GM19023 (cell line): ENCODE measurements around the gene LEPR.
"Not testable (repeated sequence)": the region's sequence is repeated elsewhere in the genome, so short reads cannot be mapped to it uniquely, and the experiment has no call there.

ENCODE experiments used
- ATAC-seq: cut with Tn5 transposase; IDR thresholded peaks from one replicate; pipeline ENCODE4 v1.9.1; 2021; ENCODE audit warnings: mild to moderate bottlenecking, moderate library complexity; ENCODE audit not compliant: unreplicated experiment

LEPR gene, protein sequence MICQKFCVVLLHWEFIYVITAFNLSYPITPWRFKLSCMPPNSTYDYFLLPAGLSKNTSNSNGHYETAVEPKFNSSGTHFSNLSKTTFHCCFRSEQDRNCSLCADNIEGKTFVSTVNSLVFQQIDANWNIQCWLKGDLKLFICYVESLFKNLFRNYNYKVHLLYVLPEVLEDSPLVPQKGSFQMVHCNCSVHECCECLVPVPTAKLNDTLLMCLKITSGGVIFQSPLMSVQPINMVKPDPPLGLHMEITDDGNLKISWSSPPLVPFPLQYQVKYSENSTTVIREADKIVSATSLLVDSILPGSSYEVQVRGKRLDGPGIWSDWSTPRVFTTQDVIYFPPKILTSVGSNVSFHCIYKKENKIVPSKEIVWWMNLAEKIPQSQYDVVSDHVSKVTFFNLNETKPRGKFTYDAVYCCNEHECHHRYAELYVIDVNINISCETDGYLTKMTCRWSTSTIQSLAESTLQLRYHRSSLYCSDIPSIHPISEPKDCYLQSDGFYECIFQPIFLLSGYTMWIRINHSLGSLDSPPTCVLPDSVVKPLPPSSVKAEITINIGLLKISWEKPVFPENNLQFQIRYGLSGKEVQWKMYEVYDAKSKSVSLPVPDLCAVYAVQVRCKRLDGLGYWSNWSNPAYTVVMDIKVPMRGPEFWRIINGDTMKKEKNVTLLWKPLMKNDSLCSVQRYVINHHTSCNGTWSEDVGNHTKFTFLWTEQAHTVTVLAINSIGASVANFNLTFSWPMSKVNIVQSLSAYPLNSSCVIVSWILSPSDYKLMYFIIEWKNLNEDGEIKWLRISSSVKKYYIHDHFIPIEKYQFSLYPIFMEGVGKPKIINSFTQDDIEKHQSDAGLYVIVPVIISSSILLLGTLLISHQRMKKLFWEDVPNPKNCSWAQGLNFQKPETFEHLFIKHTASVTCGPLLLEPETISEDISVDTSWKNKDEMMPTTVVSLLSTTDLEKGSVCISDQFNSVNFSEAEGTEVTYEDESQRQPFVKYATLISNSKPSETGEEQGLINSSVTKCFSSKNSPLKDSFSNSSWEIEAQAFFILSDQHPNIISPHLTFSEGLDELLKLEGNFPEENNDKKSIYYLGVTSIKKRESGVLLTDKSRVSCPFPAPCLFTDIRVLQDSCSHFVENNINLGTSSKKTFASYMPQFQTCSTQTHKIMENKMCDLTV

DNA sequence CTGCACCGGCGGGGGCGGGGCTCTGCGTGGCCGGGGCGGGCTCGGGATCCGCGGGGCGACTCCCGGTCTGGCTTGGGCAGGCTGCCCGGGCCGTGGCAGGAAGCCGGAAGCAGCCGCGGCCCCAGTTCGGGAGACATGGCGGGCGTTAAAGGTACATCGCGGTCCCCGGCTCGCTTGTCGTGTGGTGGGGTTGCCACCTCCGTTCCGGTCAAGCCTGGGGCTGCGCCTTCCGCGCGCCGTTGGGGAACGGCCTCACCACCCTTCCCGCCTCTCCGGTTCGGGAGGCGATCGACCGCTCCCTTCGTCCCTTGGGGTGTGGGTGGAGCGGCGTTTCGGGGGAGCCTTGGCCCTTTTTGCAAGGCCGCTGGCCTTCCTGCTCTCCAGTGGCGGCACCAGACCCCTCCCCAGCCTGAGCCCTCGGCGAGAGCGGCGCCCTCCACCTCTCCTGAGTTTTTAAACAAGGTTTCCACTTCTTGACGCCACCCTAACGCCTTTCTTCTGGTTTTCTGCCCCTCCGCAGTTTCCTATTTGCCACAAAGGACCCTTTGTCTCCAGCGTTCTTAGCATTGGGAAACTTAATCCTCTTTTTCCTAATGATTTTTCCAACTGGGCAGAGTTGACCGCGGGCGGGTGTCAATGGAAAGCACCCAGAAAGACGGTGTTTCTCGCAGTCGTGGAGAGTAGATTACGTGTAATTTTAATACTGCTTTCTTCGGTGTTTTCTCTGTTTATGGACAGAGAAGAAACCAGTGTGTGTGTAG is at the start of gene LEPR, which contains the start of gene LEPROT:
Gene LEPR (plus strand): TSS at position 79 of the 761 bp plus-strand sequence. CDS start 144,898 bp downstream, outside the sequence.
Gene LEPROT (plus strand): TSS at position 79 of the 761 bp plus-strand sequence. CDS start 57 bp downstream, at position 136.
- ATAC-seq = peak; percentile 59

DNA sequence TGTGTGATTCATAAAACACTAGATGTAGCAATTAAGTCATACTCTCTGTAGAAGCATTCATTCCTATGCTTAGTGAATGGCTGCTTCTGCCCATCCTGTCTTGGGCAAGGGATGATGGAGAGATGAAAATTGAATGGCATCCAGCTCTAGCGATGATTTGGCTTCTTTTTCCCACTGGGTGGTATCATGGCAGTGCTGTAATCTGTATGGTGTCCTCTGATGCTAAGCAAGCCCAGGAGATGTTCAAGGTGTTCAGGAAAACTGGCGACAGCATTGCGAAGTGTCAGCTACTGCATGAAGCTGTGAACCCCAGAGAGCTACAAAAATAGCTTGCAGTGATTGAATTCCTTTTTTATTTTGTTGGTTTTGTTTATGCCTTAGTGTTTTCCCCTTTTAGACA is 48.9 kb upstream of the LEPR start:
- no peak for ATAC-seq

DNA sequence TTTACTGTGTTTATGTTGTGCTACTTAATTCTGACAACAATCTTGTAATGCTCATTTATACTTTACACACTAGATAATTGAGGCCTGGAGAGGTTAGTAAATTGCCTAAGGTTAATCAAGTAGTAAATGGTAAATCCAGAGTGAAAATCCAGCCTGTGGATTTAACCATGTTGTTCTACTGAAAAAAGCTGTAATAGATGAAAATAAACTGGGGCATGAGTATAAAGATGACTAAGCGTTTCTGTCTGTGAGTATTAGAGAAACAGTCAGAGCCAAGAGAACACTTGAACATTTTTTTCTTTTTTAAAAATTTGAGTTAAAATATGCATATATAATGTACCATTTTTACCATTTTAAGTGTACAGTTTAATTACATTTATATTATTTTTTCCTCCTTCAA is 47.9 kb upstream of the LEPR start:
- ATAC-seq = no peak

DNA sequence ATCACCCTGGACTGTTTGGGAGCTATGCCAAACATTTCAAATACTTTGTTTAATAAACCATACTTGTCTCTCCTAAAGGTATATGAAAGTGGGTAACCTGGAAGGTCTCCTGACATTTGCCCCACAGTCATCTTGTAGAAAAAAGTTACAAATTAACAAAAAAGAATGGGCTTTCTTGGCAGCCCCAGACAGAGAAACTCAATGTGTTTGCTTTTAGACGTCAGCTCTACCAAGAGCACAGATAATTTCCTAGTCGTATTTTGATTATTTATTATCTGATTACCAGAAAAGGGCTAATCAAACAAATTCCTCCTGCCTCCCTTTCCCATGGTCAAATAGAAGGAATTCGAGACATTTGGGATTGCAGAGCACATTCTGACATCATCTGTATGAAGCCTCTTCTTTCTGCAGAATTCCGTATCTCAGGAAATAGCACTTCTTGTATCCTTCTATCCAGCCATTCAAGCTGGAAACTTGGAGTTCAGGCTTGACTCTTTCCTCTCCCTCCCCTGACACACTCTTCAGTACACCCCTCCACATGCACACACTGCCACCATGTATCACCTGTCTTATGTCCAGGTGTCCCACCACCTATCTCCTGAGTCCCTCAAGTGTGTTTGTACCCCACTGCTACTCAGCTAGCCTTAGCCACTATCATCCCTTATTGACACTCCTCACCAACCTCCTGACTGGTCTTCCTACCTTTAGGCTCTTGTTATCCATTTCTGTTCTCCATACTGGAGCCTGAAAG is 42.8 kb upstream of the LEPR start:
- ATAC-seq = no peak

DNA sequence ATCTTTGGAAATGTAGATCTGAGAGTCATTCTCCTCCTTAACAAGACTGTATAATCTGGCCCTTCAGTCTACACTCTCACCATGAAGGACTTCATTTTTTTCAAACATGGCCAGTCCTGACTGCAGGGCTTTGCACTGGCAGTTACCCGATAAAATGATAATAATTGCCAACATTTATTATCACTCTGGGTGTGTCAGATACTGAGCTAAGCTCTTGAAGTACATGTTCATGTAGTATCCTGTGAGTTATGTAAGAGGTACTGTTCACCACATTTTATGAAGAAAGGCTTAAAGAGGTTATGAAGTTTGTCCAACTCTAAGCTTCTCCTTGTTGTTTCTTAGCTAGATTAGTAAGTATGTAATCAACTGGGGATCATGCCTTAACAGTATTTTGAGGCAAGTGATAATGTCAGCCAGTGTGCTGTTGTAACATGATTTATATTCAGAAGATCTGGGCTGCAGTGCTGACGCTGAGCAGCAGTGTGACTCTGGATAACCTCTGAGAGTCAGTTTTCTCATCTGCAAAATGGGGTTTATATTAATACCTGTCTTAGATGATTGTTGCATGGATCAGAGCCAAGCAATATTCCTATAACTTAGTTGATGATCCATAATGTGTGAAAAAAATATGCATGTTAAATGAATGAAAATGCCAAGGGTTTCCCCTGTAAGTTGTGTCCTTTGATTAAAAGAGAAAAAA is 42.1 kb upstream of the LEPR start:
- ATAC-seq = no peak

DNA sequence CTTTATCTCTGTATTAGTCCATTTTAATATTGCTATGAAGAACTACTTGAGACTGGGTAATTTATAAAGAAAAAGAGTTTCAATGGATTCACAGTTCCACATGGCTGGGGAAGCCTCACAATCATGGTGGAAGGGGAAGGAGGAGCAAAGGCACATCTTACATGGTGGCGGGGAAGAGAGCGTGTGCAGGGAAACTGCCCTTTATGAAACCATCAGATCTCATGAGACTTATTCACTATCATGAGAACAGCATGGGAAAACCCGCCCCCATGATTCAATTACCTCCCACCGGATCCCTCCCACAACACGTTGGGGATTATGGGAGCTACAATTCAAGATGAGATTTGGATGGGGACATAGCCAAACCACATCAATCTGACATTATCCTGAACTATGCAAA is 36.0 kb upstream of the LEPR start:
- not testable (repeated sequence) for ATAC-seq

DNA sequence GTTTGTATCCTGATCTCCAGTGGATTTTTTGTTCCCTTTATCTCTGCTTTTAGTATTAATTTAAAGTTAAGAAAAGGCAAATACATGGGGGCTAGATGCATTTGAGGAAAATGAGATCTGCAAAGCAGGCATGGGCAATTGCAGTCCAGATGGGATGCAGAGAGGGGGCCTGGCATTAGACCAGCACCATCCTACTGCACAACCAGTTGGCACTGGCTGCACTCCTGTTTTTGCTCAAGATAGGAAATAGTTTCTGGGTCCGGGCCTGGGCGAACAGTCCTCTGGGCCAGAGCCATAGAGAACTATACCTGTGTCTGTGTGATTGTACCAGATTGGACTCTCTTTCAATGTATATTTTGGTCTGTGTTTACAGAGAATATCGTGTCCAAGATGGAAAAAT is 34.0 kb upstream of the LEPR start:
- ATAC-seq = no peak

DNA sequence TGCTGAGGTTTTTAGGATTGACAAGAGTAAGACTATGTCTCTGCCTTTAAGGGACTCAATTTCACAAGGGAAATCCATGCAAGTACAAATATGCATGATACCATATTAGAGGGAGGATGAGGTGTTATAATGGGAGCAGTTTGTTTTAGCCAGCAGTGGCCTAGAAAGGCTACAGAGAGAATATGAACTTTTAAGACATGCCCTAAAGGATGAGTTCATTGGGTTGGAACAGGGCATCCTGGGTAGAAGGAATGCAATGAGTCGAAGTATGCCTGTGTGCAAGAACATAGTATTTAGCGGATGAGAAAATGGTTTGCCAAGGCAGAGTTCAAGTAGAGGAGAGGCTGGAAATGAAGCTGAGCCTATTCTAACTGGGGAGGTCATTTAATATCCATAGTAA is 32.6 kb upstream of the LEPR start:
- ATAC-seq = no peak

DNA sequence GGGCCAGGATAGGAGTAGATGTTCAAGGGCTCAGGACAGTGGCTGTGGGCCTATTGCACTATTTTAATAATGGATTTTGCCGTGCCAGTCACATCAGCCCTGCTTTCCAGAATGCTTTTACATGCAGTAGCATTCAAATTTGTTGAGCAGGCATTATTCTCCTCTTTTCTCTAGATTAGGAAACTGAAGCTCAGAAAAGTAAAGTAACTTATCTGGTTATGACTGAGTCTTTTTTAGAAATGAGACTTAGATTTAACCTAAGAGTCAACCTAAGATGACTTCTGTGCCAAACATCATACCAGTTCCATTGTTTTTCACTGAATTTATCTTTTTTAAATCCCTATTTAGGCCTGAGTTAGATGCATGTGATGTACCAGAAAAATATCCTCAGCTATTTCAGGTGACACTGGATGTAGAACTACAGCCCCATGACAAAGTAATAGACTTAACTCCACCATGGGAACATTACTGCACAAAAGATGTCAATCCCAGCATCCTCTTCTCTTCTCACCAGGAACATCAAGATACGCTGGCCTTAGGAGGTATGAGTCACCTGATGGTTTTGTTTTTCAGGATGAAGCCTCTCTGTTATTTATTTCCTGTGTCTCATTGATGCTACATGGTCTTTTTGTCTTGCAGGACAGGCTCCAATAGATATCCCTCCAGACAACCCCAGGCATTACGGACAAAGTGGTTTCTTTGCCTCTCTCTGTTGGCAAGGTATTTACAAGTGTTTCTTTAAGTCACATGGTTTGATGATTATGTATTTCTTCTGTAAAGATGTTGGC is 31.4 kb upstream of the LEPR start:
- ATAC-seq = no peak

DNA sequence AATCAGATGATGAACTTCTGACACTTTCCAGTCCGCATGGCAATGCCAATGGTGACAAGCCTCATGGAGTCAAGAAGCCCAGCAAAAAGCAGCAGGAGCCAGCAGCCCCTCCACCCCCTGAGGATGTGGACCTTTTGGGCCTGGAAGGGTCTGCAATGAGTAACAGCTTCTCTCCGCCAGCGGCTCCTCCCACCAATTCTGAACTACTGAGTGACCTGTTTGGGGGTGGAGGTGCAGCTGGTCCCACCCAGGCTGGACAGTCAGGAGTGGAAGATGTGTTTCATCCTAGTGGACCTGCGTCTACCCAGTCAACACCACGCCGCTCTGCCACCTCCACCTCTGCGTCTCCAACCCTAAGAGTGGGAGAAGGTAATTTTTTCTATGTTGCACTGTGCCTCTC is 28.0 kb upstream of the LEPR start:
- no peak for ATAC-seq

DNA sequence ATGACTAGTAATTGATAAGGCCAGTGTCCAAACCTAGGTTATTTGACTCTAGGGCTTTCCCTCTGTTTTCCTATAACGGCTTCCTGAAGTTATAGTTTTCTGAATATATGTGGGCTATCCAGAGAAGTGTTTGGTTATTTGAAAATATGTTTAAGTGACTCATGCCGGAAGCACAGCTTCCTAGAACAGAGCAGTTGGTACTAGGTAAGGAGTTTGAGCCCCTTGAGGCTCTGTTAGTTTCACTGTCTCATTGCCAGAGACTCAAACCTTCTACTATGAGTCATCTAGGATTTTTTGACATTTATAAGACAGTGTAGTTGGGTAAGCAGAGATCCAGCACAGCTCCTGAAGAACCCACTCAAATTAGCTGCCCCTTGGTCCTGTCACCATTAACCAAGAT is 27.1 kb upstream of the LEPR start:
- peak; percentile 91 for ATAC-seq

DNA sequence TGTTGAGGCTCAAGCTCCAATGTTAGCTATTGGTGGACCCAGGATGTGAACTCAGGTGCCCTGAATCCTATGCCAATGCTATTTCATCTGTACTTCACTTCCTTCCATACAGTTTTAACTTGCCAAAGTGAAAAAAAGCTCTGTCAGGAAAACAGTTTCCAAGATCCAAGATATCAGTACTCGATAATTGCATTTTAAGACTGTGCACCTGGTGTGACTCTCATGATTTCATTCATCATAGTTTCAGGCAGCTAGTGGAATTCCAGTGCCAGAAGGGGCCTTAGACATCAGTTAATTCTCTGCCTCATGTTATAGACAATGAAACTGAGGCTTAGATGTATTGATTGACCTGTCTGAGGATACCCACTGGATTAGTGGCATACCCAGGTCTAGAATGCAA is 26.5 kb upstream of the LEPR start:
- no peak for ATAC-seq

DNA sequence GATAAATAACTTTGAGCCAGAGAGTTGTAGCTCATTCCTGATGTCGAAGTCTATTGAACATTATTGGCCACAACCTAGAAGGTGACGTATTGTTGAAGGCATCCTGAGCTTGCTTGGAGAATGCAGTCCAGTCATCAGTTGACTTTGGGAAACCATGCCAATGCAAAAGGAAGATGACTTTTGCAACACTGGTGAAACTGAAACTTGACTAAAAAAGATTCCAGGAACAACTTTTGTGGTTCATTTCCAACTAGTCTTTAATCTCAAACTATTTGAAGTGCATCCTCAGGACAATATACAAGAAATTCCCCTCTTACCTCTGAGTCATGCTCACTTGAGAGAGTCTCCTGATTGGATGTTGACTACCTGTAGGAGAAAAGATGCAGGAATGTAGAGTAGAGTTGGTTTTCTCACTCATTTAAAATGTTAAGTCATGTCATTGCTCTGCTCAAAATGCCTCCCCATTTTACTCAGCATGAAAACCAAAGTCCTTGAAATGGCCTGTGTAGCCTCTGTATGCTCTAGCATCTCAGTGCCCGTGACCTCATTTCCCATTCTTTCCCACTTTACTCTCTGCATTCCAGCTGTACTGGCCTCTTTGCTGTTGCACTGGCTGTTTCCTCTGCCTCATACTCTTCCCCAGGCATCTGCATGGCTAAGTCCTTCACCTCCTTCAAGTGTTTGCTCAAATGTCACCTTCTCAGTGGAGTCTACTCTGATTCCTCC is 24.4 kb upstream of the LEPR start:
- no peak for ATAC-seq

DNA sequence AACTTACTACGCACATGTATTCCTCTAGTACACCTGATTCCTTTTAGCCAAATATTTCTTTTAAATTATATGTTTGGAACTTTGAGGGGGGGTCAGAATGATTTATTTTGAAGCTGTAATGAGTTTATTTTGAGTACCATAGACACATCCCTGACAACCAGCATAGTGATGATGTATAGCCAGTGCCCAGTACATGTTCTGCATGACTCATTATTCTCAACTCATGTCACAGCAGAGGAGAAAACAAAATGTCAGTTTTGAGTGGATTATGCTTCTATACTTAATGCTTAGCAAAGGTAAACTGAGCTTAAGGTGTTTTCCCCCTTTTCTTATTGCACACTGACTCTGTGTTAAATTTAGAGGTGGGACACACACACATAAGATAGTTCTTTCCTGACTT is 22.4 kb upstream of the LEPR start:
- ATAC-seq = no peak

DNA sequence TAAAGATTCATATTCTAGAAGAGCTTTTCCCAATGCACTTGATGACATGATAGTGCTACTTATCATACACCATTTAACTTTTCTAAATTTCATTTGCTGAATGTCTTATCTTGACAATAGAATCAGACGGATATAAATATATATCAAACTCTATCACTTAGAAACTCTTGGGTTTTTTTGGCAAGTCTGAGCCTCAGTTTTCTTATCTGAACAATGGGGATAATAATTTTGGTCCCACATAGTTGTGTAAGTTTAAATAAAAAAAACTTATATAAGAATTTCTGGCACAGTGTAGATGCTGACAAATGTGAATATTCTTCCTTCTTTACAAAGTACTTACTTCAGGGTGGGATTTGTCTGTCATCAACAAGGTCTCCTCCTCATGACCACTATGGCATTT is 21.5 kb upstream of the LEPR start:
- no peak for ATAC-seq

DNA sequence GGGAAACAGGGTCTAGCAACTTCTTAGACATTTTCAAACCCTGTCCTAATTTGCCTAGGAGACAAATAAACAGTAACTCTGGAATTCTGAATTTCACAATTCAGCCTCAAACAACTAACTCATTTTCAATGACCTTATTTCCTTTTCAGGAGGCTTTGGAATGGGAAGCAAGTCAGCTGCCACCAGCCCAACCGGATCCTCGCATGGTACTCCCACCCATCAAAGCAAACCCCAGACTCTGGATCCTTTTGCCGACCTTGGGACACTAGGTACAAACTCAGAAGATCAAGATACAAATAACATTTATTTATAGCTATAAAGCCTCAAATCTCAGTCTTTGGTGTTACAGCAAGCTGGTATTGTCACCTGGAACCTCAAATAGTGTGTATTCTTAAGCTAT is 18.9 kb upstream of the LEPR start:
- ATAC-seq = no peak

DNA sequence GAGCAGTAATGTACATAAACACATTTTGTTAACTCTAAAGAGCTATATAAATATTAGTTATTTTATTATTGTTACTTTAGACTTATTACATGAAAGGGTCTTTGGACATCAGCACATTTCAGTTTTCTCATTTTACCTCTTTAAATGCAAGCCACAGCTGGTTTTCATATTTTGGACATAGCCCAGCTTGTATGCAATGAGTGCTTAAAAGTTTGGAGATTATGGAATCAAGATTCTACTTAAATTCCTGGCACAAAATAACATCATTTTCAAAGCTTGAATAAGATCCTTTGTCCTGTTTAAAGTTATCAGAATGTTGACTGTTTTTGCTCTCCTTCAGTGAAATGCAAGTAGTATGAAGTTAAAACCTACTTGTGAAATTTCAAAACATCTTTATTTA is 15.5 kb upstream of the LEPR start:
- no peak for ATAC-seq

DNA sequence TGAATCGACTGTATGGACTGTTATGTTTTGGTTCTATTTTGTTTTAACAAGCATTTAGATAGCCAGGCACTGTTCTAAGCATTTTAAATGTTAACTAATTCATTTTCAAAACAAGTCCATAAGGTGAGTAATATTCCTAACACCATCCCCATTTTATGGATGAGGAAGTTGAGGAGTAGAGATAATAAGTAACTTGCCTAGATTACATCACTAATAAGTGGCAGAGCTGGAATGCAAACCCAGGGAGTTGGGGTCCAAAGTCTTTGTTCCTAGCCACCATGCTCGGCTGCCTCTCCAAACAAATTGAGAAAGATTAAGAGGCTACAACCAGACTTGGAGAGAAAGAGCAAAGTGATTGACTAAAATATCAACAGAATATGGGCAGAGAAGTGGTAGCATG is 12.6 kb upstream of the LEPR start:
- ATAC-seq = no peak
